ENCODE data around the gene WFIKKN2. TPM values are rescaled to one million over a fixed set of nuclear protein-coding genes. Genes with fewer than 3 reads are reported as not detected.

WFIKKN2 gene
- total RNA-seq, 1 experiment from 2014 or later: 0.05 TPM

GRCh38 chr17:50871898-50872297, 36.5 kb downstream of the WFIKKN2 start (continued):
- no peak for TF ChIP-seq REST (IDR thresholded peaks at IDR 0.05; ENCODE audit: low read depth)
- TF ChIP-seq FOSL1 (IDR thresholded peaks at IDR 0.05; ENCODE audit: low read depth): no peak

GRCh38 chr17:50872710-50873424, 37.5 kb downstream of the WFIKKN2 start:
- no peaks in the 10 kb centered on the region for H3K27me3 ChIP-seq (ENCODE audit: insufficient read depth, low read length)
- ChIA-PET POLR2A (no interaction called here), RAD21 (ENCODE audit: low non-redundant PET in 1 of 2, low total read pairs in 2 of 2, uncharacterized antibody in 2 of 2, unreplicated experiment in 2 of 2) (no interaction called here), CTCF (interaction anchor here (0.8 kb wide), 1 partner anchor 9 kb away, joined by 3 read pairs; no protein-coding TSS in a partner anchor)
- H3K79me2 ChIP-seq (ENCODE audit: insufficient read depth, low read length): no peaks in the 10 kb centered on the region
- no peak overlapping the region for H3K9ac ChIP-seq (ENCODE audit: low read length)
- no peak overlapping the region for H3K27ac ChIP-seq (ENCODE audit: low read depth, low read length)
- H3K4me1 ChIP-seq (ENCODE audit: control insufficient read depth in 1 of 2, insufficient read depth in 2 of 2, low read length in 2 of 2): peaks cover 8% of the 10 kb centered on the region in 2 experiments
- H3K36me3 ChIP-seq (ENCODE audit: control insufficient read depth in 1 of 2, insufficient read depth in 2 of 2, low read length in 2 of 2): no peaks in the 10 kb centered on the region
- BruUV-seq (replicated peaks): no TSS peak
- DNase-seq (ENCODE audit: low read depth, low spot score) (no peak), ATAC-seq (no peak)
- H2AFZ ChIP-seq (ENCODE audit: low read depth, low read length, poor library complexity, severe bottlenecking): no peak overlapping the region
- H3K9me2 ChIP-seq (ENCODE audit: insufficient read depth): no peaks in the 10 kb centered on the region
- H3K4me3 ChIP-seq (replicated peaks in 1 of 2; ENCODE audit: low read depth in 1 of 2, low read length in 2 of 2): no peak overlapping the region
- no peaks in the 10 kb centered on the region for H4K20me1 ChIP-seq (ENCODE audit: insufficient read depth)
- intact Hi-C loops (cut with micrococcal nuclease): no loop called here
- no peaks in the 10 kb centered on the region for H3K9me3 ChIP-seq (ENCODE audit: control insufficient read depth in 1 of 2, insufficient read depth in 1 of 2, low read depth in 1 of 2, low read length in 2 of 2)
- H3K4me2 ChIP-seq (ENCODE audit: low read length): no peak overlapping the region
- TF ChIP-seq EZH2 (IDR thresholded peaks at IDR 0.05): no peak
- no peak for TF ChIP-seq EGR1 (IDR thresholded peaks at IDR 0.05; ENCODE audit: low read depth)
- TF ChIP-seq FOSL1 (IDR thresholded peaks at IDR 0.05; ENCODE audit: low read depth): no peak
- TF ChIP-seq ATF3 (IDR thresholded peaks at IDR 0.05): no peak
- no peak for TF ChIP-seq EZH2phosphoT487 (IDR thresholded peaks at IDR 0.05; ENCODE audit: borderline replicate concordance)
- TF ChIP-seq ZNF274 (IDR thresholded peaks at IDR 0.05; ENCODE audit: low read depth, low read length): no peak
- TF ChIP-seq YY1 (IDR thresholded peaks at IDR 0.05; ENCODE audit: extremely low read depth, insufficient replicate concordance, low read depth, low read length): no peak
- TF ChIP-seq REST (IDR thresholded peaks at IDR 0.05; ENCODE audit: low read depth): no peak
- no peak for TF ChIP-seq JUND (IDR thresholded peaks at IDR 0.05)
- no peak for TF ChIP-seq POLR2AphosphoS5 (IDR thresholded peaks at IDR 0.05; ENCODE audit: low read depth, low read length)
- TF ChIP-seq ZFX (IDR thresholded peaks at IDR 0.05): no peak
- TF ChIP-seq CBX3 (IDR thresholded peaks at IDR 0.05; ENCODE audit: low read depth): no peak
- no peak for TF ChIP-seq TCF7L2 (IDR thresholded peaks at IDR 0.05; ENCODE audit: borderline replicate concordance, extremely low read depth, insufficient read depth, insufficient read length)
- TF ChIP-seq SRF (IDR thresholded peaks at IDR 0.05; ENCODE audit: low read depth): no peak
- TF ChIP-seq ZBTB33 (IDR thresholded peaks at IDR 0.05; ENCODE audit: extremely low read depth, insufficient replicate concordance, low read length): no peak
